Renal cortical epithelial cell (primary cell): ENCODE measurements around the gene HDAC9. TPM values are rescaled to one million over a fixed set of nuclear protein-coding genes. Genes with fewer than 3 reads are reported as not detected.

Source experiments
- DNase-seq: peaks from one replicate; pipeline ENCODE4 v3.0.0-alpha.2; 2011; ENCODE audit warnings: low read depth
- total RNA-seq: library from RNA; depleted of rRNA; stranded (reverse); fragments of >200 nt; gene quantifications from 2 replicates; pipeline ENCODE4 v1.2.3, GENCODE V29; 2014

HDAC9 gene
- total RNA-seq, 1 donor from 2014 or later = 41.8 TPM

GRCh38 chr7:18895456-18895855 is 399.9 kb downstream of the HDAC9 start:
- peak; percentile 80 for DNase-seq

GRCh38 chr7:18896343-18896975 is 400.9 kb downstream of the HDAC9 start:
- peak; percentile 22 for DNase-seq

GRCh38 chr7:18900236-18900635 is 404.7 kb downstream of the HDAC9 start:
- DNase-seq = no peak

GRCh38 chr7:18900803-18901202 is 405.3 kb downstream of the HDAC9 start:
- no peak for DNase-seq

GRCh38 chr7:18901351-18901750 is 405.8 kb downstream of the HDAC9 start:
- DNase-seq = no peak

- DNase-seq = no peak
Measured at GRCh38 chr7:18901982-18902421, 406.5 kb downstream of the HDAC9 start.

GRCh38 chr7:18902892-18903291 is 407.3 kb downstream of the HDAC9 start:
- no peak for DNase-seq

- DNase-seq = no peak
Measured at GRCh38 chr7:18903695-18904094, 408.1 kb downstream of the HDAC9 start.

GRCh38 chr7:18905316-18905943 is 409.9 kb downstream of the HDAC9 start:
- no peak for DNase-seq

- no peak for DNase-seq
Measured at GRCh38 chr7:18906901-18907300, 411.4 kb downstream of the HDAC9 start.

- no peak for DNase-seq
Measured at GRCh38 chr7:18913106-18913505, 417.6 kb downstream of the HDAC9 start.

GRCh38 chr7:18916826-18917225 is 421.3 kb downstream of the HDAC9 start:
- no peak for DNase-seq

GRCh38 chr7:18927134-18927533 is 431.6 kb downstream of the HDAC9 start:
- peak; percentile 7 for DNase-seq

GRCh38 chr7:18936265-18936664 is 440.7 kb downstream of the HDAC9 start:
- no peak for DNase-seq

- no peak for DNase-seq
Measured at GRCh38 chr7:18939771-18940592, 444.4 kb downstream of the HDAC9 start.

- DNase-seq = no peak
Measured at GRCh38 chr7:18940593-18941134, 445.1 kb downstream of the HDAC9 start.

GRCh38 chr7:18941207-18941606 is 445.7 kb downstream of the HDAC9 start:
- no peak for DNase-seq

- DNase-seq = no peak
Measured at GRCh38 chr7:18948521-18948920, 453.0 kb downstream of the HDAC9 start.

- no peak for DNase-seq
Measured at GRCh38 chr7:18952846-18953245, 457.3 kb downstream of the HDAC9 start.

GRCh38 chr7:18958627-18959026 is 463.1 kb downstream of the HDAC9 start:
- peak; percentile 12 for DNase-seq

GRCh38 chr7:18960725-18961124 is 465.2 kb downstream of the HDAC9 start:
- DNase-seq = no peak

- no peak for DNase-seq
Measured at GRCh38 chr7:18962031-18962430, 466.5 kb downstream of the HDAC9 start.

GRCh38 chr7:18965657-18966056 is 470.1 kb downstream of the HDAC9 start:
- DNase-seq = no peak
